Psoas muscle (tissue), 8 donors: Measurements from ENCODE around the gene BCL2L15. TPM values are rescaled to one million over a fixed set of nuclear protein-coding genes. Genes with fewer than 3 reads are reported as not detected.

Experiments used
- ATAC-seq, 4 donors: fragments of 200-7000 bp; cut with Tn5 transposase; one replicate each; pipeline ENCODE4 v1.9.1; 2020; ENCODE audit warnings: moderate library complexity in 3 of 4, mild to moderate bottlenecking in 2 of 4
- DNase-seq, 2 donors: peaks; one replicate each; pipeline ENCODE4 v3.0.0-alpha.2; 2020
- H3K27ac ChIP-seq: fragments of 200-600 bp; one replicate; pipeline ENCODE4 v1.8.0; 2022
- H3K27me3 ChIP-seq, 3 donors: fragments of 200-600 bp in 1 of 3; one replicate each; pipeline versions ENCODE4 v1.6.1 to v1.8.0; 2013 to 2022; ENCODE audit warnings: low read length in 2 of 3, mild to moderate bottlenecking in 2 of 3, moderate library complexity in 1 of 3; ENCODE audit not compliant: insufficient read depth in 3 of 3
- H3K36me3 ChIP-seq, 2 donors: fragments of 200-600 bp in 1 of 2; one replicate each; pipeline versions ENCODE4 v1.6.1 to v1.8.0; 2013 to 2022; ENCODE audit warnings: low read depth in 1 of 2, mild to moderate bottlenecking in 1 of 2, moderate library complexity in 1 of 2; ENCODE audit not compliant: insufficient read depth in 1 of 2
- H3K4me1 ChIP-seq: fragments of 200-600 bp; one replicate; pipeline ENCODE4 v1.8.0; 2022
- H3K4me3 ChIP-seq: fragments of 200-600 bp; one replicate; pipeline ENCODE4 v1.8.0; 2022; ENCODE audit warnings: mild to moderate bottlenecking
- H3K9me3 ChIP-seq: fragments of 200-600 bp; one replicate; pipeline ENCODE4 v1.8.0; 2022
- WGBS, 3 donors: extraction: QIAGEN DNeasy Blood & Tissue Kit; methylation state at CpG; one replicate each; pipeline versions ENCODE4 v1.1.6 to v1.1.7; 2013; 5-methylcytosine and 5-hydroxymethylcytosine counted together
- intact Hi-C, 2 donors: fragments of 100-400 bp; cut with DNase I; formaldehyde crosslinking; loops; one replicate each; pipeline versions ENCODE4 v1.11.0 to v1.14.2; 2022
- polyA plus RNA-seq, 3 donors: library from polyadenylated mRNA; stranded (reverse); fragments of 200-250 nt; gene quantifications; one replicate each; pipeline ENCODE4 v1.2.3, GENCODE V29; 2013
- total RNA-seq, 4 donors: library from RNA; stranded (reverse); fragmentation: NEBNext Ultra II Directional in 2 of 4; extraction: Animal tissue kit (Norgen Biotek cat#: 25700) in 2 of 4; gene quantifications; one replicate each; pipeline versions ENCODE4 v1.2.1 to v1.2.4, GENCODE V29; 2021 to 2023
- TF ChIP-seq, protein P1 (sequence below): fragments of 200-600 bp; IDR thresholded peaks from one replicate; pipeline ENCODE4 v1.8.0; 2022; ENCODE audit warnings: antibody characterized with exemption
- donor health status: healthy with polysubstance abuse.
- donor health status: DM: no; HTN: no; CAD: no; lungs with moderate emphysema.
- donor health status: Bipolar disorder and iron deficiency.
- donor health status: healthy.
- donor health status: DM: yes; HTN: yes; CAD: no.
- donor health status: DM: no; HTN: no; CAD: no.
- donor health status: DM: no; HTN: no; CAD: no.
- donor health status: DM: yes; HTN: yes; CAD: no.

BCL2L15 gene
- total and polyA plus RNA-seq, 7 donors, result 0.03 to 0.44 (median 0.26) TPM

DNA sequence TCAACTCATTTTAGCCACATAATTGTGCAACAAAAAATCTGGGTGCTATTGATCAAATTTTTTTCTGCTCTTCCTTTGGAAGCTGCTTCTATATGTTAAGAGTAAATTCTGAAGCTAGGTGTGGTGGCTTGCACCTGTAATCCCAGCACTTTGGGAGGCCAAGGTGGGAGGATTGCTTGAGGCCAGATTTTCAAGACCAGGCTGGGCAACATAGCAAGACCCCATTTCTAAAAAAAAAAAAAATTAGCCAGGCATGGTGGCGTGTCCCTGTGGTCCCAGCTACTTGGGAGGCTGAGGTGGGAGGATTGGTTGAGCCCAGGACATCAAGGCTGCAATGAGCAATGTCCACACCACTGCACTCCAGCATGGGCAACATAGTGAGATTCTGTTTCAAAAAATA, 50.8 kb downstream of the BCL2L15 start:
- Histone ChIP-seq H3K27me3 (no peaks in the 10 kb centered on the region), H3K9me3 (no peaks in the 10 kb centered on the region), H3K27ac (no peak overlapping the region), H3K4me3 (no peak overlapping the region), H3K4me1 (no peaks in the 10 kb centered on the region), H3K36me3 (no peaks in the 10 kb centered on the region)
- no peak for DNase-seq
- no peak for ATAC-seq
- TF ChIP-seq, protein P1, sequence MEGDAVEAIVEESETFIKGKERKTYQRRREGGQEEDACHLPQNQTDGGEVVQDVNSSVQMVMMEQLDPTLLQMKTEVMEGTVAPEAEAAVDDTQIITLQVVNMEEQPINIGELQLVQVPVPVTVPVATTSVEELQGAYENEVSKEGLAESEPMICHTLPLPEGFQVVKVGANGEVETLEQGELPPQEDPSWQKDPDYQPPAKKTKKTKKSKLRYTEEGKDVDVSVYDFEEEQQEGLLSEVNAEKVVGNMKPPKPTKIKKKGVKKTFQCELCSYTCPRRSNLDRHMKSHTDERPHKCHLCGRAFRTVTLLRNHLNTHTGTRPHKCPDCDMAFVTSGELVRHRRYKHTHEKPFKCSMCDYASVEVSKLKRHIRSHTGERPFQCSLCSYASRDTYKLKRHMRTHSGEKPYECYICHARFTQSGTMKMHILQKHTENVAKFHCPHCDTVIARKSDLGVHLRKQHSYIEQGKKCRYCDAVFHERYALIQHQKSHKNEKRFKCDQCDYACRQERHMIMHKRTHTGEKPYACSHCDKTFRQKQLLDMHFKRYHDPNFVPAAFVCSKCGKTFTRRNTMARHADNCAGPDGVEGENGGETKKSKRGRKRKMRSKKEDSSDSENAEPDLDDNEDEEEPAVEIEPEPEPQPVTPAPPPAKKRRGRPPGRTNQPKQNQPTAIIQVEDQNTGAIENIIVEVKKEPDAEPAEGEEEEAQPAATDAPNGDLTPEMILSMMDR, result no peak
- intact Hi-C loops, result loop anchor here (2.0 to 10.0 kb wide), 4 partner anchors 58 to 451 kb away; partner anchors contain the start of genes AP4B1 (in 1 of the 2) and DCLRE1B (in 1 of the 2)
- WGBS, 3 donors, result 94 to 100% (median 98%) methylated on average over 1 of the region's 1 CpG

GRCh38 chr1:113835686-113836290, 51.6 kb downstream of the BCL2L15 start:
- no peak for DNase-seq
- Histone ChIP-seq H3K27me3 (no peaks in the 10 kb centered on the region), H3K4me1 (no peaks in the 10 kb centered on the region), H3K9me3 (no peaks in the 10 kb centered on the region), H3K4me3 (no peak overlapping the region), H3K27ac (no peak overlapping the region), H3K36me3 (no peaks in the 10 kb centered on the region)
- intact Hi-C loops, result loop anchor here (2.0 to 10.0 kb wide), 4 partner anchors 59 to 452 kb away; partner anchors contain the start of genes AP4B1 (in 1 of the 2) and DCLRE1B (in 1 of the 2)
- TF ChIP-seq, protein P1, result peak; percentile 60
- peak in 1 of 4 donors; percentile 58 for ATAC-seq
- WGBS, 3 donors, result 16 to 20% (median 18%) methylated on average over 4 of the region's 4 CpGs

- DNase-seq (no peak), ATAC-seq (no peak)
- H3K4me3 ChIP-seq, result no peak overlapping the region
- H3K4me1 ChIP-seq, result no peaks in the 10 kb centered on the region
- no peaks in the 10 kb centered on the region for H3K36me3 ChIP-seq
- no peaks in the 10 kb centered on the region for H3K27me3 ChIP-seq
- TF ChIP-seq, protein P1, result no peak
- WGBS, 3 donors, result 95 to 98% (median 96%) methylated on average over 2 of the region's 2 CpGs
- intact Hi-C loops, result loop anchor here (5.0 to 10.0 kb wide), 4 partner anchors 60 to 453 kb away; no protein-coding TSS in a partner anchor
- H3K27ac ChIP-seq, result no peak overlapping the region
- H3K9me3 ChIP-seq, result no peaks in the 10 kb centered on the region
Measured at GRCh38 chr1:113834716-113835115, 52.7 kb downstream of the BCL2L15 start.

Other genes starting within 250 kb of the BCL2L15 start
- 10 to 100 TPM in 1 of 4 donors, 1 to 10 TPM in 3; 6.0 to 12.6 (median 9.2) TPM for gene PHTF1, start 128.1 kb downstream of the BCL2L15 start, total RNA-seq
- 10 to 100 TPM in 2 of 3 donors, 1 to 10 TPM in 1; 6.5 to 14.0 (median 10.7) TPM for gene PHTF1, start 128.1 kb downstream of the BCL2L15 start, polyA plus RNA-seq
- gene RSBN1, start 75.1 kb downstream of the BCL2L15 start, total RNA-seq, result 10 to 100 TPM; 11.0 to 20.8 (median 12.7) TPM
- gene RSBN1, start 75.1 kb downstream of the BCL2L15 start, polyA plus RNA-seq, result 1 to 10 TPM; 3.5 to 9.4 (median 4.6) TPM
- gene PTPN22, start 15.9 kb downstream of the BCL2L15 start, total RNA-seq, result under 1 TPM; 0.39 to 0.71 (median 0.56) TPM
- under 1 TPM; 0.10 to 0.15 (median 0.10) TPM for gene PTPN22, start 15.9 kb downstream of the BCL2L15 start, polyA plus RNA-seq
- gene AP4B1, start 17.2 kb upstream of the BCL2L15 start, total RNA-seq, result 10 to 100 TPM in 1 of 4 donors, 1 to 10 TPM in 3; 6.8 to 12.0 (median 9.3) TPM
- gene AP4B1, start 17.2 kb upstream of the BCL2L15 start, polyA plus RNA-seq, result 10 to 100 TPM in 2 of 3 donors, 1 to 10 TPM in 1; 8.8 to 16.1 (median 11.4) TPM
- 1 to 10 TPM; 1.8 to 2.3 (median 2.1) TPM for gene DCLRE1B, start 17.7 kb upstream of the BCL2L15 start, total RNA-seq
- gene DCLRE1B, start 17.7 kb upstream of the BCL2L15 start, polyA plus RNA-seq, result 1 to 10 TPM; 1.2 to 2.6 (median 2.5) TPM
- gene HIPK1, start 41.7 kb upstream of the BCL2L15 start, total RNA-seq, result 10 to 100 TPM; 56.0 to 80.6 (median 65.3) TPM
- gene HIPK1, start 41.7 kb upstream of the BCL2L15 start, polyA plus RNA-seq, result 10 to 100 TPM; 16.8 to 56.0 (median 18.4) TPM
- 10 to 100 TPM in 2 of 4 donors, 1 to 10 TPM in 2; 8.2 to 15.8 (median 10.7) TPM for gene OLFML3, start 91.9 kb upstream of the BCL2L15 start, total RNA-seq
- 10 to 100 TPM in 1 of 3 donors, 1 to 10 TPM in 2; 6.4 to 13.5 (median 9.9) TPM for gene OLFML3, start 91.9 kb upstream of the BCL2L15 start, polyA plus RNA-seq